Measurements from ENCODE around the gene SCARB1.

- no peak for TF ChIP-seq CTCF (IDR thresholded peaks at IDR 0.05; ENCODE audit: poor library complexity)
- TF ChIP-seq EZH2phosphoT487 (IDR thresholded peaks at IDR 0.05; ENCODE audit: low read depth, severe bottlenecking, unreplicated experiment): no peak
These were observed 89.6 kb downstream of the SCARB1 start for GRCh38 chr12:124774054-124774461.
